H1 (cell line): ENCODE measurements around the gene UGGT2. TPM values are rescaled to one million over a fixed set of nuclear protein-coding genes. Genes with fewer than 3 reads are reported as not detected.

Source experiments
- CTCF ChIA-PET: fragments of 300-600 bp; sonication (Branson Sonifier 250); formaldehyde crosslinking; loops from one replicate; lab custom pipeline; 2021; ENCODE audit not compliant: partially characterized antibody; lab: Charles Lee
- POLR2A ChIA-PET: fragments of 300-600 bp; sonication (Branson Sonifier 250); formaldehyde crosslinking; loops from one replicate; lab custom pipeline; 2021; ENCODE audit warnings: inconsistent platforms; ENCODE audit not compliant: partially characterized antibody; lab: Charles Lee
- DNase-seq, 2 experiments: peaks; one replicate each; pipeline versions ENCODE4 v3.0.0 to v3.0.0-alpha.2; 2010 to 2022; ENCODE audit warnings: low spot score in 2 of 2, low read depth in 1 of 2, mixed read lengths in 1 of 2
- FAIRE-seq: peaks from 2 replicates; lab custom pipeline; 2011; peaks lifted over from hg19 to GRCh38; lab: Jason Lieb, UNC
- H2AFZ ChIP-seq: 2 replicates; pipeline ENCODE4 v1.8.1; 2012; ENCODE audit warnings: low read length, inconsistent platforms
- H2AK5ac ChIP-seq: 2 replicates; pipeline ENCODE4 v1.6.1; 2013; ENCODE audit warnings: low read depth, low read length
- H2BK120ac ChIP-seq: replicated peaks from 2 replicates; pipeline ENCODE3; 2013; ENCODE audit warnings: low read depth, low read length, inconsistent platforms
- H2BK12ac ChIP-seq: 2 replicates; pipeline ENCODE4 v1.6.1; 2013; ENCODE audit warnings: low read depth, low read length
- H2BK15ac ChIP-seq: 2 replicates; pipeline ENCODE4 v1.6.1; 2013; ENCODE audit warnings: low read length
- H2BK20ac ChIP-seq: 2 replicates; pipeline ENCODE4 v1.6.1; 2013; ENCODE audit warnings: low read length
- H2BK5ac ChIP-seq: 2 replicates; pipeline ENCODE4 v1.6.1; 2013; ENCODE audit warnings: low read depth, low read length
- H3K14ac ChIP-seq: 2 replicates; pipeline ENCODE4 v1.6.1; 2013; ENCODE audit warnings: inconsistent platforms; ENCODE audit not compliant: insufficient read length
- H3K18ac ChIP-seq: 2 replicates; pipeline ENCODE4 v1.6.1; 2013; ENCODE audit warnings: low read length; ENCODE audit errors: extremely low read depth
- H3K23ac ChIP-seq: 2 replicates; pipeline ENCODE4 v1.6.1; 2013; ENCODE audit warnings: inconsistent platforms; ENCODE audit not compliant: insufficient read length
- H3K23me2 ChIP-seq: 2 replicates; pipeline ENCODE4 v1.6.1; 2013; ENCODE audit warnings: low read depth, low read length
- H3K27ac ChIP-seq: 2 replicates; pipeline ENCODE4 v1.6.1; 2011; ENCODE audit warnings: low read depth, low read length, inconsistent platforms
- H3K27me3 ChIP-seq, 4 experiments: replicated peaks in 1 of 4; 1 replicate in 1 of 4; 2 replicates in 3 of 4; pipeline versions ENCODE4 v1.6.1 to v1.8.1; 2011 to 2013; ENCODE audit warnings: low read length in 3 of 4, mild to moderate bottlenecking in 3 of 4, inconsistent platforms in 2 of 4, mixed read lengths in 2 of 4, moderate library complexity in 1 of 4; ENCODE audit not compliant: control insufficient read depth in 3 of 4, insufficient read depth in 3 of 4; ENCODE audit errors: extremely low read depth in 1 of 4
- H3K36me3 ChIP-seq, 4 experiments: 2 replicates each; pipeline versions ENCODE4 v1.6.1 to v1.8.1; 2011 to 2013; ENCODE audit warnings: mild to moderate bottlenecking in 4 of 4, low read length in 3 of 4, moderate library complexity in 2 of 4, control low read depth in 1 of 4, inconsistent platforms in 1 of 4; ENCODE audit not compliant: insufficient read depth in 4 of 4, control insufficient read depth in 2 of 4
- H3K4ac ChIP-seq: replicated peaks from 2 replicates; pipeline ENCODE3; 2013; ENCODE audit warnings: low read length, low read depth, mixed read lengths, inconsistent platforms; ENCODE audit not compliant: insufficient read length
- H3K4me1 ChIP-seq, 4 experiments: replicated peaks in 1 of 4; 1 replicate in 1 of 4; 2 replicates in 3 of 4; pipeline versions ENCODE4 v1.6.1 to v1.8.1; 2011 to 2013; ENCODE audit warnings: low read length in 3 of 4, inconsistent platforms in 2 of 4, mixed read lengths in 1 of 4; ENCODE audit not compliant: insufficient read depth in 4 of 4, control insufficient read depth in 3 of 4
- H3K4me2 ChIP-seq, 2 experiments: 2 replicates each; pipeline versions ENCODE4 v1.6.1 to v1.8.1; 2011 to 2013; ENCODE audit warnings: low read depth in 2 of 2, low read length in 2 of 2, control low read depth in 1 of 2, inconsistent platforms in 1 of 2, mild to moderate bottlenecking in 1 of 2; ENCODE audit not compliant: insufficient read depth in 1 of 2
- H3K4me3 ChIP-seq, 4 experiments: fragments of 200-600, 300-600 bp in 1 of 4; sonication (generic), shearing (Covaris generic), sonication (Bioruptor Twin) in 1 of 4; 2 replicates each; pipeline versions ENCODE4 v1.5.1 to v1.8.1; 2011 to 2016; ENCODE audit warnings: low read length in 4 of 4, low read depth in 3 of 4, control low read depth in 2 of 4, inconsistent platforms in 2 of 4, mild to moderate bottlenecking in 2 of 4, mixed read lengths in 1 of 4, moderate library complexity in 1 of 4; ENCODE audit not compliant: insufficient read depth in 2 of 4; ENCODE audit errors: extremely low read depth in 1 of 4
- H3K56ac ChIP-seq: replicated peaks from 2 replicates; pipeline ENCODE3; 2013; ENCODE audit warnings: low read depth, mild to moderate bottlenecking, mixed read lengths, low read length, inconsistent platforms; ENCODE audit not compliant: insufficient read length
- H3K79me1 ChIP-seq: 2 replicates; pipeline ENCODE4 v1.6.1; 2013; ENCODE audit warnings: low read depth, low read length, control low read depth
- H3K79me2 ChIP-seq, 2 experiments: 2 replicates each; pipeline versions ENCODE4 v1.6.1 to v1.8.1; 2012 to 2013; ENCODE audit warnings: low read length in 2 of 2, mild to moderate bottlenecking in 2 of 2, inconsistent platforms in 1 of 2; ENCODE audit not compliant: insufficient read depth in 2 of 2, control insufficient read depth in 1 of 2
- H3K9ac ChIP-seq, 4 experiments: replicated peaks in 1 of 4; 1 replicate in 1 of 4; 2 replicates in 3 of 4; pipeline versions ENCODE4 v1.6.1 to v1.8.1; 2011 to 2013; ENCODE audit warnings: low read depth in 3 of 4, low read length in 3 of 4, control low read depth in 2 of 4, mild to moderate bottlenecking in 2 of 4, moderate library complexity in 2 of 4, inconsistent platforms in 1 of 4; ENCODE audit errors: extremely low read depth in 1 of 4
- H3K9me3 ChIP-seq, 2 experiments: 2 replicates each; pipeline versions ENCODE4 v1.6.1 to v1.8.1; 2012 to 2013; ENCODE audit warnings: mild to moderate bottlenecking in 2 of 2, moderate library complexity in 2 of 2, control low read depth in 1 of 2, inconsistent platforms in 1 of 2, low read depth in 1 of 2, low read length in 1 of 2, mixed read lengths in 1 of 2; ENCODE audit not compliant: insufficient read depth in 2 of 2
- H4K20me1 ChIP-seq, 2 experiments: replicated peaks in 1 of 2; 2 replicates each; pipeline versions ENCODE3 to v1.8.1; 2011 to 2013; ENCODE audit warnings: inconsistent platforms in 2 of 2, low read length in 2 of 2, mild to moderate bottlenecking in 1 of 2; ENCODE audit not compliant: insufficient read depth in 2 of 2, control insufficient read depth in 1 of 2
- H4K5ac ChIP-seq: 2 replicates; pipeline ENCODE4 v1.6.1; 2013; ENCODE audit warnings: low read length, low read depth, mixed read lengths, inconsistent platforms; ENCODE audit not compliant: insufficient read length
- H4K8ac ChIP-seq: 2 replicates; pipeline ENCODE4 v1.8.0; 2013; ENCODE audit warnings: mild to moderate bottlenecking, moderate library complexity, low read length, inconsistent platforms; ENCODE audit not compliant: insufficient read depth; ENCODE audit errors: extremely low read depth
- H4K91ac ChIP-seq: replicated peaks from 2 replicates; pipeline ENCODE3; 2013; ENCODE audit warnings: low read length, mixed read lengths, inconsistent platforms; ENCODE audit not compliant: insufficient read length
- BCL11A ChIP-seq, 2 experiments: IDR thresholded peaks; one replicate each; pipeline ENCODE4 v1.6.1; 2011; ENCODE audit warnings: low read depth in 2 of 2, low read length in 2 of 2, mild to moderate bottlenecking in 2 of 2
- CTBP2 ChIP-seq: IDR thresholded peaks from 2 replicates; pipeline ENCODE4 v1.7.0; 2011; ENCODE audit warnings: borderline replicate concordance, mild to moderate bottlenecking, moderate library complexity, mixed read lengths, low read length; ENCODE audit not compliant: insufficient read depth, insufficient read length
- CTCF ChIP-seq, 3 experiments: IDR thresholded peaks; 1 replicate in 2 of 3; 2 replicates in 1 of 3; pipeline versions ENCODE4 v1.5.1 to v1.6.1; 2011; ENCODE audit warnings: low read length in 3 of 3, mild to moderate bottlenecking in 3 of 3, inconsistent platforms in 2 of 3, low read depth in 1 of 3, moderate library complexity in 1 of 3; ENCODE audit not compliant: insufficient read depth in 1 of 3; ENCODE audit errors: control extremely low read depth in 1 of 3
- HDAC6 ChIP-seq: IDR thresholded peaks from one replicate; pipeline ENCODE4 v1.7.1; 2012; ENCODE audit warnings: low read depth, mild to moderate bottlenecking, inconsistent platforms, low read length, moderate library complexity
- KDM4A ChIP-seq: IDR thresholded peaks from one replicate; pipeline ENCODE4 v1.7.1; 2012; ENCODE audit warnings: low read depth, mild to moderate bottlenecking, moderate library complexity, low read length, inconsistent platforms; ENCODE audit not compliant: severe bottlenecking
- PHF8 ChIP-seq: fragments of 200-600 bp; sonication (generic); conservative IDR thresholded peaks from 2 replicates; pipeline ENCODE4 v1.7.1; 2012; ENCODE audit warnings: low read depth, mild to moderate bottlenecking, inconsistent platforms, low read length, moderate library complexity
- RAD21 ChIP-seq, 2 experiments: IDR thresholded peaks in 1 of 2; conservative IDR thresholded peaks in 1 of 2; 2 replicates each; pipeline ENCODE4 v1.6.1; 2011; ENCODE audit warnings: low read depth in 2 of 2, low read length in 2 of 2, improper control_type of control experiment in 1 of 2, inconsistent platforms in 1 of 2, mild to moderate bottlenecking in 1 of 2, moderate library complexity in 1 of 2
- SIRT6 ChIP-seq: IDR thresholded peaks from one replicate; pipeline ENCODE4 v1.7.1; 2012; ENCODE audit warnings: low read length, inconsistent platforms
- polyA plus RNA-seq, 7 experiments: library from polyadenylated mRNA; depleted of rRNA in 3 of 7; stranded (reverse) in 5 of 7; unstranded in 2 of 7; fragments of >200 nt in 5 of 7; fragments of 200-250 nt in 2 of 7; gene quantifications; 1 replicate in 5 of 7; 2 replicates in 1 of 7; 4 replicates in 1 of 7; pipeline versions ENCODE4 v1.2.1 to v1.2.3, GENCODE V29; 2011 to 2013; ENCODE audit warnings: missing spikeins in 2 of 7, mixed read lengths in 2 of 7
- total RNA-seq: library from RNA; stranded (reverse); fragmentation: NEBNext Ultra II Directional; extraction: Animal tissue kit (Norgen Biotek cat#: 25700); gene quantifications from 2 replicates; pipeline ENCODE4 v1.2.1, GENCODE V29; 2021

Gene UGGT2
- total and polyA plus RNA-seq, 2 of the 8 experiments (the other 6 are each of a cell fraction or from before 2014, with no cell fraction given) = 5.9 to 25.1 TPM

- Histone ChIP-seq H3K23ac (no peak overlapping the region), H2BK20ac (no peak overlapping the region), H3K4me2 (no peak overlapping the region), H3K23me2 (peaks cover 1% of the 10 kb centered on the region; the same call in 1 of the 2 replicates), H3K27ac (no peak overlapping the region), H3K4me3 (no peak overlapping the region), H2BK120ac (no peak overlapping the region), H4K5ac (no peak overlapping the region), H2BK5ac (no peak overlapping the region), H3K18ac (no peak overlapping the region), H3K36me3 (peaks cover 0 to 6% (median 0%) of the 10 kb centered on the region in 4 experiments; a peak in 1 of 8 replicates), H3K14ac (no peak overlapping the region), H4K91ac (no peak overlapping the region), H2AFZ (no peak overlapping the region), H3K27me3 (no peaks in the 10 kb centered on the region), H2BK15ac (no peak overlapping the region), H4K8ac (no peak overlapping the region), H3K56ac (no peak overlapping the region), H3K79me2 (0 out of 4 replicates have a peak, but pooled peaks cover 0 to 6% of the 10 kb centered on the region in 2 experiments), H3K9ac (no peak overlapping the region), H3K4ac (no peak overlapping the region), H4K20me1 (no peaks in the 10 kb centered on the region), H2BK12ac (no peak overlapping the region), H3K4me1 (peaks cover 2 to 12% (median 7%) of the 10 kb centered on the region in 4 experiments; a peak in 4 of 7 replicates), H3K9me3 (peaks cover 0 to 3% of the 10 kb centered on the region in 2 experiments; a peak in 1 of 4 replicates), H2AK5ac (no peak overlapping the region), H3K79me1 (no peaks in the 10 kb centered on the region)
- peak; percentile 53 to 58 for TF ChIP-seq RAD21 (IDR thresholded peaks at IDR 0.05 in 1 of 2, conservative IDR thresholded peaks at IDR 0.05 in 1 of 2; ENCODE audit: low read depth in 2 of 2, low read length in 2 of 2)
- TF ChIP-seq CTBP2 = no peak
- no peak for TF ChIP-seq KDM4A
- TF ChIP-seq HDAC6 = no peak
- no peak for TF ChIP-seq BCL11A (IDR thresholded peaks at IDR 0.05; ENCODE audit: low read depth in 2 of 2, low read length in 2 of 2)
- TF ChIP-seq SIRT6 = no peak
- TF ChIP-seq PHF8 = no peak
- TF ChIP-seq CTCF (IDR thresholded peaks at IDR 0.05; ENCODE audit: control extremely low read depth in 1 of 3, insufficient read depth in 1 of 3, low read depth in 1 of 3, low read length in 3 of 3) = peak in 2 of 3 experiments; percentile 48 to 56; a peak in 3 of 4 replicates
- ChIA-PET CTCF (interaction anchor here (0.9 to 2.0 kb wide), 12 partner anchors 10 to 815 kb away, joined by 3 to 6 read pairs (median 3); no protein-coding TSS in a partner anchor), POLR2A (interaction anchor here (1.3 kb wide), 1 partner anchor 50 kb away, joined by 3 read pairs; the partner anchor contains the start of gene UGGT2)
- FAIRE-seq (peak; percentile 13), DNase-seq (no peak)
Observed at GRCh38 chr13:96003304-96003703, 49.9 kb downstream of the UGGT2 start.
